HG03378 (cell line): ENCODE results near the gene HSPB1.
A peak's percentile ranks its signal among the peaks of the same experiment; 100 is the strongest.
"Not testable (repeated sequence)": the region's sequence is repeated elsewhere in the genome, so short reads cannot be mapped to it uniquely, and the experiment has no call there.

Experiments used
- ATAC-seq: cut with Tn5 transposase; IDR thresholded peaks from one replicate; pipeline ENCODE4 v1.9.1; 2021; ENCODE audit warnings: mild to moderate bottlenecking, moderate library complexity; ENCODE audit not compliant: unreplicated experiment

The HSPB1 gene

DNA sequence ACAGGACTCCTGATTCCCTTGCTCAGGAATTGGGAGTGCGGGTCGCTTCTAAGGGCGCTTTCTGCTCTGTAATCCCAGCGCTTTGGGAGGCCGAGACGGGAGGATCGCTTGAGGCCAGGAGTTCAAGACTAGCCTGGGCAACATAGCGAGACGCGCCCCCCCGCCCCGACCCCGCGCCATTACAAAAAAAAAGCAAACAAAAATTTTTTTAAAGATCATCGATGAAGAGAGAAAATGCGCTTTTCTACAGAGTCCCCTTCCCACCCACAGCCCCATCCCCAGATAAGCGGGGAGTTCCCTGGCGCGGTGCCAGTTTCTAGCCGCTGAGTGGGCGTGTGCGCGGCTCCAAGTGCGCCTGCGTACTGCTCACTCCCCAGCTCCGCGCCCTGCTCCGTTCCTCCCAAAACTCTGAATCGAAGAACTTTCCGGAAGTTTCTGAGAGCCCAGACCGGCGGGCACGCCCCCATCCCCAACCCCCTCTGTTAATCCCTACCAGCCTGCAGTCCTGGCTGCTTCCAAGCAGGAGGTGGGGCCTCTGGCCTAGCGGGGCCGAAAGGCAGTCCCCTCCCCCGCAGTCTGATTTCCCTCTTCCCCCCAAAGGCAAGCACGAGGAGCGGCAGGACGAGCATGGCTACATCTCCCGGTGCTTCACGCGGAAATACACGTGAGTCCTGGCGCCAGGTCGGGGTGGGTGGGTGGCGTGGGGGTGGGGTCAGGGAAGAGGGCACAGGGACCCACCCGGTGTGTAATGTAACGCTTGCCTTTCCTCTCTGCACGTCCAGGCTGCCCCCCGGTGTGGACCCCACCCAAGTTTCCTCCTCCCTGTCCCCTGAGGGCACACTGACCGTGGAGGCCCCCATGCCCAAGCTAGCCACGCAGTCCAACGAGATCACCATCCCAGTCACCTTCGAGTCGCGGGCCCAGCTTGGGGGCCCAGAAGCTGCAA lies 1.0 kb downstream of the HSPB1 start:
- ATAC-seq, result no peak

DNA sequence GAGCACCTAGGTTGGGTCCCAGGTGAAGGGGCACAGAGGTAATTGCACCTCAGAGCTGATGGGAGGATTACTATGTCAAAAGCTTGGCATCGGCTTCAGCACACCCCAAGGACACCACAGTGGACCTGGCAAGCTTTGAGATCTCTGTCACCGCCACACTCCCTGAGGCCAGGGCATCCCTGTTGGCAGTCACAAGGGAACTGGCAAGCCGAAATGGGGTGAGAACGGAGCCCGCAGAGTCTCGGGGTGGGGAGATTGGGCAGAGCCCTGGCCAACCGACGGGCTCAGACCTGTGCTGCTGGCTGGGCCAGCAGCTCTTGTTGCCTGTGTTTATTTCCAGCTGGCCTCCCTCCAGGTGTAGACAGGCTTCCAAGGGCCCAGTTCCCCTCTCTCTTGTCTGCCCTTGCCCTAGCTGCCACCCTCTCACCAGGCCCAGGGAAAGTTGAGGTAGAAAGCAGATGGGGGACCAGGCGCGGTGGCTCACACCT lies 2.5 kb downstream of the HSPB1 start:
- ATAC-seq, result no peak

DNA sequence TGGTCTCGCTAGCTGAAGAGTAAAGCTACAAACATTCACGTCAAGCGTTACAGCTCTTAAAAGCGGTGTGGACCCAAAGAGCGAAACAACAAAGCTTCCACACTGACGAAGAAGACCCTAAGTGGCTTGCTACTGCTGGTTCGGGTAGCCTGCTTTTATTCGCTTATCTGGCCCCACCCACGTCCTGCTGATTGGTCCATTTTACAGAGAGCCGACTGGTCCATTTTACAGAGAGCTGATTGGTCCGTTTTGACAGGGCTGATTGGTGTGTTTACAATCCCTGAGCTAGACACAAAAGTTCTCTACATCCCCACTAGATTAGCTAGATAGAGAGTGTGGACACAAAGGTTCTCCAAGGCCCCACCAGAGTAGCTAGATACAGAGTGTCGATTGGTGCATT lies 6.4 kb downstream of the HSPB1 start:
- not testable (repeated sequence) for ATAC-seq

DNA sequence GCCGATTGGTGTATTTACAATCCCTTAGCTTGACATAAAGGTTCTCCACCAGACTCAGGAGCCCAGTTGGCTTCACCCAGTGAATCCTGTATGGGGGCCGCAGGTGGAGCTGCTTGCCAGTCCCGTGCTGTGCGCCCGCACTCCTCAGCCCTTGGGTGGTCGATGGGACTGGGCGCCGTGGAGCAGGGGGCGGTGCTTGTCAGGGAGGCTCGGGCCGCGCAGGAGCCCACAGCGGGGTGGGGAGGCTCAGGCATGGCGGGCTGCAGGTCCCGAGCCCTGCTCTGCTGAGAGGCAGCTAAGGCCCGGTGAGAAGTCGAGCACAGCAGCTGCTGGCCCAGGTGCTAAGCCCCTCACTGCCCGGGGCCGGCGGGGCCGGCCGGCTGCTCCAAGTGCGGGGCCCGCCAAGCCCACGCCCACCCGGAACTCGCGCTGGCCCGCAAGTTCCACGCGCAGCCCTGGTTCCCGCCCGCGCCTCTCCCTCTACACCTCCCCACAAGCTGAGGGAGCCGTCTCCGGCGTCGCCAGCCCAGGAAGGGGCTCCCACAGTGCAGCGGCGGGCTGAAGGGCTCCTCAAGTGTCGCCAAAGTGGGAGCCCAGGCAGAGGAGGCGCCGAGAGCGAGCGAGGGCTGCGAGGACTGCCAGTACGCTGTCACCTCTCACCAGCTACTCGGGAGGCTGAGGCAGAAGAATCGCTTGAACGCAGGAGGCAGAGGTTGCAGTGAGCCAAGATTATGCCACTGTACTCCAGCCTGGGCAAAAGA lies 7.0 kb downstream of the HSPB1 start:
- ATAC-seq, result not testable (repeated sequence)

DNA sequence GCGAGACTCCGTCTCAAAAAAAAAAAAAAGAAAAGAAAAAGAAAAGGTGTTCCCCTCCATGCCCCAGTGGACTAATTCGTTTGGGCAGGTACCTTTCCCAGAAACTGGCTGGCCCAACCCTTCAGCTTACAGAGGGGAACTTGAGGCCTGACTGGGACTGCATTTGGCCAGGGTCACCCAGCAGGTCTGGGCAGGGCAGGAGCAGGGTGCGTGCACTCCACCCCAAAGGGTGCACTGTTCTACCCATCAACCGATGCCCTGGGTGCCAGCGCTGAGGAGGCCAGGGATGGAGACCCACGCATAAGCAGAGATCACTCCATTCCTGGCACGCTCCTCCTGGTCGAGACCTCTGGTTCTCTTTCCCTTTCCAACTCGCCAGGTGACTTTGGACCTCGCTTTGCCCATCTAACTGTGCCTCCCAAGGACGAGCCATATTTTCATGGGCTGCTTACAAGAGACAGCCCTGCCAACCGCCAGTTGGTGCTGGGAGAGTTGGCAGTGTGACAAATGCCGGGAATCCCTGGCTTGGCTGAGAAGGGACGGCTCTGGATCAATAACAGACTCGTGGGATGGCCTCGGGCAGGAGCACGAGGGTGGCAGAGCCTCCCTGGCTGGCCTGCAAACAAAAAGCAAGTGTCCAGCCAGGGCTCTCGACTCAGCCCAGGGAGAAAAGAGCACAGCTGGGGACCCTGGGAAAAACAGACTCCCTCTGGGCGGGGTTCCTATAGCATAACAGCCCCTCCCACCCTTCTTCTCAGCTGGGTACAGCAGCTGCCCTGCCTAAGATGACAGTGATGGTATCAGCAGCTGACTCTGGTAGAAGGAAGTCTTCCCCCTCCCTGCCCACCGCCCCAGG lies 7.9 kb downstream of the HSPB1 start:
- ATAC-seq, result no peak

DNA sequence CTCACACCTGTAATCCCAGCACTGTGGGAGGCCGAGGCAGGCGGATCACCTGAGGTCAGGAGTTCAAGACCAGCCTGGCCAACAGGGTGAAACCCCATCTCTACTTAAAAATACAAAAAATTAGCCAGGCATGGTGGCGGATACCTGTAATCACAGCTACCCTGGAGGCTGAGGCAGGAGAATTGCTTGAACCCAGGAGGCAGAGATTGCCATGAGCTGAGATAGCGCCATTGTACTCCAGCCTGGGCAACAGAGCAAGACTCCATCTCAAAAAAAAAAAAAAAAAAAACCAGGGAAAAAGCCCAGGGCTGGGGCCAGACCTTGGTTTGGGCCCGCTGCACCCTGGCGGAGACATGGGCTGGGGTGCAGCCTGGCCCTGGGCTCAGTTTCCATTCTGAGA lies 9.4 kb downstream of the HSPB1 start:
- not testable (repeated sequence) for ATAC-seq

DNA sequence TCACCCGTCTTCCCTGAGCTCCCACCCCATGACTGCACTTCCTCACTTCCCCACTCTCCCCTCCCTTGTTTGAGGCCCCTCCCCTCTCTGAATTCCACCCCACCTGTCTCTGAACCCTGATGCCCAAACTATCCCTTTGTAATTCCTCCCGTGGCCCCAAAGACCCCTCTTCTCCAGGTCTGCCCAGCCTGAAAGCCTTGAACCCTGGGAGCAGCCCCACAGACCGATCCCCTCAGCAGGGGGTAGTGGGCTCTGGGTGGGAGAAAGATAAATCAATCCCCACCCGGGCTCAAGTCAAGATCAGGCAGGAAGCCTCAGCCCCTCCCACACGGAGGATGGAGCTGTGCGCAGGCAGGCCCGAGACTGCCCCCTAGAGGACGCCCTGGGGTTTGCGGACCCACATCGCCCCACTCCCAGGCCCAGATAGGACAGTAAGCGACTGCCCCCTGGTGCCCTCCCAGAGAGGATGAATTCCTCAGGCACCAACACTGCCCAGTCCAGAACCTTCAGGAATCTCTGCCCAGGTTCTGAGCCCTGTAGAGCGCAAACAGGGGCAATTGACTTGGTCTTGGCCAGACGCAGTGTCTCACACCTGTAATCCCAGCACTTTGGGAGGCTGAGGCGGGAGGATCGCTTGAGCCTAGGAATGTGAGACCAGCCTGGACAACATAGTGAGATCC lies 11.7 kb downstream of the HSPB1 start:
- ATAC-seq, result no peak

DNA sequence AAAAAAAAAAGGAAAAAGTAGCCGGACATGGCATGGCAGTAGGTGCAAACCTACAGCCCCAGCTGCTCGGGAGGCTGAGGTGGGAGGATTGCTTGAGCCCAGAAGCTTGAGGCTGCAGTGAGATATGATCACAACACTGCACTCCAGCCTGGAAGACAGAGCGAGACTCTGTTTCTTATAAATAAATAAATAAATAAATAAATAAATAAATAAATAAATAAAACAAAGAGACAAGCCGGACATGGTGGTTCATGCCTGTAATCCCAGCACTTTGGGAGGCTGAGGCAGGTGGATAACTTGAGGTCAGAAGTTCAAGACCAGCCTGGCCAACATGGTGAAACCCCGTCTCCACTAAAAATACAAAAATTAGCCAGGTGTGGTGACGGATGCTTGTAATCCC lies 12.3 kb downstream of the HSPB1 start:
- not testable (repeated sequence) for ATAC-seq

DNA sequence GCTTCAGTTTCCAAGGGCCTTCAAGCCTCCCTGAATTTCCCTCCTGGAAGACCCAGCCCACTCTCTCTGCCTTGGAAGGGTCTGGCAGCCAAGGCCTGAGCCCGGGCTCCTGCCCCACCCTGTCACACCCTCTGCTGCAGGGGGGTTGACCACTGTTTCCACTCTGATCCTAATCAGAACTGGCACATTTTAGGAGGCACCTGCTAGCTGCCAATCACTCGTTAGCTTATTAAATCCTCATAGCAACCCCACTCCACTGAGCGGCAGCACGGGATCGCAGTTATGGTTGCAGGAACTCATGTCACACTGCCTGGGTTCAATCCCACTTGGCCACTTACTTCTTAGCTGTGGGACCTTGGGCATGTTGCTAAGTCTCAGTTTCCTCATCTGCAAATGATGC lies 12.9 kb downstream of the HSPB1 start:
- ATAC-seq, result no peak

DNA sequence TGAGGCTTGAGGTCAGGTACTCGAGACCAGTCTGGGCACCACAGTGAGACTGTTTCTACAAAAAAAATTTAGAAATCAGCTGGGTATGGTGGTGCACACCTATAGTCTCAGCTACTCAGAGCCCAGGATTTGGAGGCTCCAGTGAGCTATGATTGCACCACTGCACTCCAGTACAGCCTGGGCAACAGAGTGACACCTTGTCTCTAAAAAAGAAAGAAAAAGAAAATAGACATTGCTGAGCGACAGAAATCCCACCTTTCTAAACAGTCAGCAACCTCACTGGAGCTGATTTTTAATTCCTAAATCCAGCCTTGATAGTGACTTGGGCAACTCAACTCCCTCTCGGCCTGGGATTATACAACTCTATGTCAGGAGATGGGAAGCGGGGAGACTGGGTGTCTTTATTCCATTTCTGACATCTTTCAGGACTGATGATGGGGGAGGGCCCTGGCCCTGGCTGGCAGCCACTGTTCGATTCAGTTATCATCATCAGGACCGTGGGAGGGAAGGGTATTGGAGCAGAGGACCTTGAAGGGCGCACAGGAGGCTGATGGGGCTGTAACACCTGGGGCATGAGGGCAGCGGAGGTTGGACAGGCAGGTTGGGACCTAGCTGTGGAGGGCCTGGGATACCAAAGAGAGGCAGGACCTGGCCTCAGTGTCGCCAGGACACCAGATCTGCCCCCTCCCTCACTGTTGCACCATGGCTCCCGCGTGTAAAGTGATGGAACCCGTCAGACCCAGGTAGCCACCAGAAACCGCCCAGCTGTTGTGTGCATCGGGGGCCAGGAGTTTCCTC lies 14.7 kb downstream of the HSPB1 start:
- ATAC-seq, result no peak

DNA sequence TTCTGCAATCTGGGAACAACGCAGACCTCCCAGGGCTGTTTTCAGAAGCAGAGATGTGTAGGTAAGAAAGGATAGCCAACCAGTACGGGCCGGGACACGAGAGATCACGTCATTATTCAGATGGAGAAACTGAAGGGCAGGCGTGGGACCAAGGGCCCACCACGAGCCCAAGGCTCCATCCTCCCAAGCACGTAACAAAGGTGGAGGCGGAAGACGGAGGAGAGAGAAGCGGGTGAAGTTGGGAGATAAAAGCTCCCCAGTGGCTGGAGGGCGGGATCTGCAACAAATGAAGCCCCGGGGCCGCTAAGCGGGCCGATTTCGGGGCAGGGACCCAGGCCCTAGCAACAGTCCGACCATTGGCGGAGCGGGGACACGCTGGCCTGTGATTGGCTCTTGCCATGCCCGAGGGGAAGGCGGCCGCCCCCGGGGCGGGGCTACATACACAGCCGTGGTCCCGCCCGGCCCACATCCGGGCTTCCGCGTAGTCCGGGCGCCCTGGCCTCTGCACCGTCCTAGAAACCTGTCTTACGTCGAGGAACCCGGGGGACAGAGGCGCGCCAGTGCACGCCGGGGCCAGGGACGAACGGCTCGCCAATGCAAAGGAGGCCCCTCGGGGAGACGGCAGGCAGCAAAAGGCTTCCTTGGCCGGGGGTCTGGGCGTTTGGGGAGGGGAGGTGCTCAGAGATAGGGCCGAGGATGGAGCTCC lies 15.5 kb downstream of the HSPB1 start:
- peak; percentile 77 for ATAC-seq

DNA sequence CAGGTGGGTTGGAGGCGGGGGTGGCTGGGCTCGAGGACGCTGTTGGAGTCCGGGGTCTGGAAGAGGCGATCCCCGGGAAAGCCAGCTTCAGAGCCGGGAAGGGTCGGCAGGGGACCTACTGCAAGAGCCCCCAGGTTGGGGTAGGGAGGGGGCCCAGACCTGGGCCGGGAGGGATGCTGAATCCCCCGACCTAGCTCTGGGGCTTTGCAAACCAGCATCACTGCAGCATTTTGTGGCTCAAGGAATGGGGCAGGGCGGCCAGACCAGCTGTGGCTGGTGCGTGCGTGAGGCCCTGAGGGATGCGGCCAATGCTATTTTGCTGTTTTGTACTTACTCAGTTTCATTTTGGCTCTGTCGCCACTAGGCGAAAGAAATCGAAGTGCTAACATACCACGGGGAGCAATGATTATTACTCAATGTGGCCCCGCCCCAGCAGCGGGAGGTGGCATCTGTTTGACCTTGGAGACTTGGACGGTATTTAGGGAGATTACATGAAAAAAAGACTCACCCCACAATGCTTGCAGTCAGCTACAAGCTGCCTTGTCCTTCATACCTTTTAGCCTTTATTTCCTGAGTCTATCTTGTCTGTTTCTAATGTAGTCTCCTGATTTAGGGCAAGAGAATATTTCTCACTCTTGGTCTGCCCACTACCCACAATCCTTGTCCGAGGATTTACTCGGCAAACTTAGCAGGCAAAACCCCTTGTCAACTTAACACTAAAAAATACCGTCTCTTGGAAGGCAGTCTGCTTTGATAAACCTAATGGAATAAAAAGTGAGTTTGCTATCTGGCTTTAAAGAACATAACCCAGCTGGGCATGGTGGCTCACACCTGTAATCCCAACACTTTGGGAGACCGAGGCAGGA lies 16.2 kb downstream of the HSPB1 start:
- ATAC-seq, result peak; percentile 51

DNA sequence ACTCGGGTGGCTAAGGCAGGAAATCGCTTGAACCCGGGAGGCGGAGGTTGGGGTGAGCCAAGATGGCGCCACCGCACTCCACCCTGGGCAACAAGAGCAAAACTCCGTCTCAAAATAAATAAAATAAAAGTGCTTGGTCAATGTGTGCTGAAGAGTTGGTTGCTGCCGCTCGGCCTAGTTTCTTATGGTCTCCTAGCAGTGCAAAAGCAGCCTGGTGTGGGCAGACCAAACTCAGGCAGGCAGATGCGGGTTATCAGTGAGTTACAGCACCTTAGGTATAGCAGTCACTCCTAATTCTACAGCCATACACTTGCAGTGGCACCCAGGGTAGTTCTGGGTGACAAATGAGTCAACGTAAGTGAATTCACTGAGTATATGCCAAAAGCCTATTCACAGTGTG lies 22.6 kb downstream of the HSPB1 start:
- no peak for ATAC-seq

DNA sequence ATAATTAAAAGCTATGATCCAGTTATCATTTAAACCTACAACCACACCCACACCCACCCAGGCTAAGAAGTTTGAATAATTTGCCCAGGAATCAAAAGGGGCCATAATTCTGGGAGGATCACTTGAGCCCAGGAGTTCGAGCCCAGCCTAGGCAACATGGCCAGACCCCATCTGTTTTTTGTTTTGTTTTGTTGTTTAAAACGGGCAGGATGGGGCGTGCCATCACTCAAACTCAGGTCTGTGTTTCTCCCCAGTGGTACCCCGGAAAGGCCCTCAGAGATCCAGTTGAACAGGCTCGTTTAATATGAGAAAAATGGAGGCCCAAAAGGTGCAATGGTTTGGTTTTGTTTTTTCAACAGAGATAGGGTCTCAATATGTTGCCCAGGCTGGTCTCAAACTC lies 23.3 kb downstream of the HSPB1 start:
- no peak for ATAC-seq

DNA sequence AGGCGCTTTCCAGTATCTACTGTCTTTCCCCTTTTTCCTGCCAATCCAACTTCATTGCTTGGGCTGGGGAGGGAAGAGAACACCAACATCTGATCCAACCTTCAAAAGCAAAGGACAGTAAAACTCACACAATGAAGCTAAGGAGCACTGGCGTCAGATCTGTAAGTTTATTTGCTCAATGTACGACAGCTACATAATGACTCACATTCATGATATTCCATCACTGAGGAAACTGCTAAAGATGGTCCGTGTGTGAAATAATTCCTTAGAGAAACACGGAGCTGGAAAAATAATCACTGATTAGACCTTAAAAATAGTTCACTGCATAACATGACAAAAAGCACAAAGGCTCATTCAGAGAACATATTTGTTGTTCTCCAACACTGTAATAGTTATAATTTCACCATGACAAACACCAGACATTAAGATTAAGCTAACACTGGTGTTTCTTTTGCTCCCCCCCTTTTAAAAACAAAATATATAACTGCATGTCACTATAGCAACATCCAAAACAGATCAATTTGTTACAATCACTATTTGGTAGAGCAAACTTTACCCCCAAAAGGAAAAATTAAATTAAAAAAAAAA lies 24.3 kb downstream of the HSPB1 start:
- no peak for ATAC-seq

DNA sequence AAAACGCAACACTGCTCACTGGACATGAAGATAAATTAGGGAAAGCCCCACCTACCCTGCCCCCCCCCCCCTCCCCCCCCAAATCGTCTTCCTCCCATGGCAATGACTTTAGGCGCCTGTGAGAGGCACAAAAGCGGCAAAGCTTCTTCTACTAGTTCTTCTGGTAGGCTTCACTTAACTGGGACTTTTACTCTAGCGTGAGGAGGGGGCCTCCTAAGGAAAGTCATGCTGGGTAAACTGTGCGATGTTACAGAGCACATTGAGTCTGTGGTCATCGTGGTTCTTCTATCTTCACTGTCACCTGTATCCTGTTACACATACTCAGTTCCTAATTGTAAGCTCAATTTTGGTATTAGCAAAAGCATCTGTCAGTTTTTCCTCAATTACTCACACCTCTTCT lies 25.1 kb downstream of the HSPB1 start:
- no peak for ATAC-seq

DNA sequence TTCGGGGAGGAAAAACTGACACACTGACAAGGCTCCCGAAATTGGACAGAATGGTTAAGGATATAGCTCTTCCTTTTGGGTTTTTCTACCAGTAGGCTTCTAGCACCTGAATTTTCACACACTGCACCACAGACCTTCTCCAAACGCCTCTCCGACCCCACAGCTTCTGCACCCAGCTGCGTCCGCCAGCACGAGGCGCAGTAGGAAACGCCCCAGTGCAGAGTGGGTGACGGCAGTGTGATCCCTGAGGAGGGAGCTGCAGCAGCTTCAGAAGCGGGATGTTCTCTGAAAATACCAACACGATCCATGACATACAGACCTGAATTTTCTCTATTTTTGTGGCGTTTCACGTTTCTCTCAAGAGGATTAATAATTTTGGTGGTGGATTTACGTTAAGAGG lies 25.9 kb downstream of the HSPB1 start:
- ATAC-seq, result no peak

DNA sequence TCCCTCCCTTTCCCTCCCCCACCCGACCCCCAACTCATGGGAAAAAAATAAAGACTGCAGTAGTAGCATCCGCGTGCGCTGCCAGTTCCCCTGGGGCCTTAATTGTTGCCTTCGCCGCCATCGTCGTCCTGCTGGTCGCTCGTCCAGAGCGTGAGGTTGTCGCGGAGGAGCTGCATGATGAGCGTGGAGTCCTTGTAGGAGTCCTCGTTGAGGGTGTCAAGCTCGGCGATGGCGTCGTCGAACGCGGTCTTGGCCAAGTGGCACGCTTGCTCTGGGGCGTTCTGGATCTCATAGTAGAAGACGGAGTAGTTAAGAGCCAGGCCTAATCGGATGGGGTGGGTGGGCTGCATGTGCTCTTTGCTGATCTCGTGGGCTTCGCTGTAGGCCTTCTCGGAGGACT lies 27.0 kb downstream of the HSPB1 start:
- no peak for ATAC-seq
